OCI-M2 (cell line): ENCODE measurements around the gene CDC42SE2.

ENCODE experiments used
- DNase-seq: peaks from one replicate; lab custom pipeline; 2025; ENCODE audit not compliant: unreplicated experiment; lab: John Stamatoyannopoulos, UW

Gene CDC42SE2

GRCh38 chr5:131263648-131264450, at the start of gene CDC42SE2:
Gene CDC42SE2 (plus strand): TSS chr5:131264053. CDS start chr5:131359494, 95,441 bp downstream.
- no peak for DNase-seq

GRCh38 chr5:131214609-131215227, 49.1 kb upstream of the CDC42SE2 start:
- no peak for DNase-seq

GRCh38 chr5:131217791-131218190, 46.1 kb upstream of the CDC42SE2 start:
- DNase-seq = no peak

- DNase-seq = no peak
Observed at GRCh38 chr5:131218392-131218791, 45.5 kb upstream of the CDC42SE2 start.

GRCh38 chr5:131220566-131220965, 43.3 kb upstream of the CDC42SE2 start:
- DNase-seq = no peak

GRCh38 chr5:131221008-131221703, 42.7 kb upstream of the CDC42SE2 start:
- DNase-seq = no peak

- DNase-seq = no peak
Observed at GRCh38 chr5:131221888-131222287, 42.0 kb upstream of the CDC42SE2 start.

GRCh38 chr5:131222731-131223130, 41.1 kb upstream of the CDC42SE2 start:
- DNase-seq = no peak

GRCh38 chr5:131223751-131224386, 40.0 kb upstream of the CDC42SE2 start:
- no peak for DNase-seq

- DNase-seq = no peak
Observed at GRCh38 chr5:131224387-131225201, 39.3 kb upstream of the CDC42SE2 start.

- no peak for DNase-seq
Observed at GRCh38 chr5:131225282-131225974, 38.4 kb upstream of the CDC42SE2 start.

- no peak for DNase-seq
Observed at GRCh38 chr5:131226899-131227298, 37.0 kb upstream of the CDC42SE2 start.

- DNase-seq = no peak
Observed at GRCh38 chr5:131228646-131229045, 35.2 kb upstream of the CDC42SE2 start.

GRCh38 chr5:131229623-131230022, 34.2 kb upstream of the CDC42SE2 start:
- no peak for DNase-seq

- DNase-seq = no peak
Observed at GRCh38 chr5:131230406-131230805, 33.4 kb upstream of the CDC42SE2 start.

- DNase-seq = no peak
Observed at GRCh38 chr5:131239686-131240085, 24.2 kb upstream of the CDC42SE2 start.

GRCh38 chr5:131242728-131243255, 21.1 kb upstream of the CDC42SE2 start:
- DNase-seq = no peak

- no peak for DNase-seq
Observed at GRCh38 chr5:131245312-131245711, 18.5 kb upstream of the CDC42SE2 start.

- DNase-seq = no peak
Observed at GRCh38 chr5:131245948-131246347, 17.9 kb upstream of the CDC42SE2 start.

GRCh38 chr5:131246504-131246903, 17.3 kb upstream of the CDC42SE2 start:
- DNase-seq = no peak
